Mesothelial cell of epicardium (in vitro differentiated cells): ENCODE measurements around the gene COX7A1. TPM values are rescaled to one million over a fixed set of nuclear protein-coding genes. Genes with fewer than 3 reads are reported as not detected.

Source experiments
- DNase-seq, 2 experiments: peaks; one replicate each; pipeline ENCODE4 v3.0.0; 2021; ENCODE audit warnings: low spot score in 2 of 2; ENCODE audit not compliant: unreplicated experiment in 2 of 2
- H3K27ac Mint-ChIP-seq: 2 replicates; pipeline ENCODE4 v1.8.0; 2021; ENCODE audit warnings: mixed read lengths
- H3K27me3 Mint-ChIP-seq: 2 replicates; pipeline ENCODE4 v1.8.0; 2021; ENCODE audit warnings: low read depth, mixed read lengths
- H3K36me3 Mint-ChIP-seq: 2 replicates; pipeline ENCODE4 v1.8.0; 2021; ENCODE audit warnings: mixed read lengths
- H3K4me1 Mint-ChIP-seq: 2 replicates; pipeline ENCODE4 v1.8.0; 2021; ENCODE audit warnings: mixed read lengths
- H3K4me3 Mint-ChIP-seq: 2 replicates; pipeline ENCODE4 v1.8.0; 2021; ENCODE audit warnings: mild to moderate bottlenecking, moderate library complexity, mixed read lengths
- H3K9me3 Mint-ChIP-seq: 2 replicates; pipeline ENCODE4 v1.8.0; 2021; ENCODE audit warnings: mixed read lengths
- total RNA-seq: library from RNA; stranded (reverse); gene quantifications from 3 replicates; pipeline ENCODE4 v1.2.1, GENCODE V29; 2021
- TF ChIP-seq, protein P1 (sequence below): fragments of 200-600 bp; sonication (generic); IDR thresholded peaks from one replicate; pipeline ENCODE4 v1.5.0; 2021; ENCODE audit warnings: antibody characterized with exemption; ENCODE audit not compliant: unreplicated experiment

COX7A1 gene
- total RNA-seq, 1 donor from 2014 or later: not detected

DNA sequence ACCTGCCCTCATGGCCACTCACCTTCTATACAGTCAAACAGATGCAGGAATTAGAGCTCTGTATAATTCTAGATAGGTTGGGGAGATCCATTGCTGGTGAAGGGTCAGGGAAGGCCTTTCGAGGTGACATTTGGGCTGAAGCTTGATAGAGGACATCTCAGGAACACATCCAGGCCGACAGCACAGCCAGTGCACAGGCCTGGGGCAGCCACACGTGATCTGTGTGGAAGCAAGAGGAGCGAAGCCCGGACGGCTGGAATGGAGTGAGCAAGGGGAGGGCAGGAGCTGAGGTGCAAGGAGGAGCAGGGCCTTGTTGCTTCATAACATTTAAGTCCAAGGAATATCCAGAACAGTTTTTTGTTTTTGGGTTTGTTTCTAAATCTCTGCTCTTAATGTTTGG is 45.8 kb downstream of the COX7A1 start:
- Mint-ChIP-seq H3K4me3 (no peak overlapping the region), H3K27ac (no peak overlapping the region), H3K9me3 (no peaks in the 10 kb centered on the region), H3K4me1 (no peaks in the 10 kb centered on the region), H3K27me3 (no peaks in the 10 kb centered on the region), H3K36me3 (peaks cover 8% of the 10 kb centered on the region)
- no peak for DNase-seq
- TF ChIP-seq, protein P1, sequence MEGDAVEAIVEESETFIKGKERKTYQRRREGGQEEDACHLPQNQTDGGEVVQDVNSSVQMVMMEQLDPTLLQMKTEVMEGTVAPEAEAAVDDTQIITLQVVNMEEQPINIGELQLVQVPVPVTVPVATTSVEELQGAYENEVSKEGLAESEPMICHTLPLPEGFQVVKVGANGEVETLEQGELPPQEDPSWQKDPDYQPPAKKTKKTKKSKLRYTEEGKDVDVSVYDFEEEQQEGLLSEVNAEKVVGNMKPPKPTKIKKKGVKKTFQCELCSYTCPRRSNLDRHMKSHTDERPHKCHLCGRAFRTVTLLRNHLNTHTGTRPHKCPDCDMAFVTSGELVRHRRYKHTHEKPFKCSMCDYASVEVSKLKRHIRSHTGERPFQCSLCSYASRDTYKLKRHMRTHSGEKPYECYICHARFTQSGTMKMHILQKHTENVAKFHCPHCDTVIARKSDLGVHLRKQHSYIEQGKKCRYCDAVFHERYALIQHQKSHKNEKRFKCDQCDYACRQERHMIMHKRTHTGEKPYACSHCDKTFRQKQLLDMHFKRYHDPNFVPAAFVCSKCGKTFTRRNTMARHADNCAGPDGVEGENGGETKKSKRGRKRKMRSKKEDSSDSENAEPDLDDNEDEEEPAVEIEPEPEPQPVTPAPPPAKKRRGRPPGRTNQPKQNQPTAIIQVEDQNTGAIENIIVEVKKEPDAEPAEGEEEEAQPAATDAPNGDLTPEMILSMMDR: no peak

DNA sequence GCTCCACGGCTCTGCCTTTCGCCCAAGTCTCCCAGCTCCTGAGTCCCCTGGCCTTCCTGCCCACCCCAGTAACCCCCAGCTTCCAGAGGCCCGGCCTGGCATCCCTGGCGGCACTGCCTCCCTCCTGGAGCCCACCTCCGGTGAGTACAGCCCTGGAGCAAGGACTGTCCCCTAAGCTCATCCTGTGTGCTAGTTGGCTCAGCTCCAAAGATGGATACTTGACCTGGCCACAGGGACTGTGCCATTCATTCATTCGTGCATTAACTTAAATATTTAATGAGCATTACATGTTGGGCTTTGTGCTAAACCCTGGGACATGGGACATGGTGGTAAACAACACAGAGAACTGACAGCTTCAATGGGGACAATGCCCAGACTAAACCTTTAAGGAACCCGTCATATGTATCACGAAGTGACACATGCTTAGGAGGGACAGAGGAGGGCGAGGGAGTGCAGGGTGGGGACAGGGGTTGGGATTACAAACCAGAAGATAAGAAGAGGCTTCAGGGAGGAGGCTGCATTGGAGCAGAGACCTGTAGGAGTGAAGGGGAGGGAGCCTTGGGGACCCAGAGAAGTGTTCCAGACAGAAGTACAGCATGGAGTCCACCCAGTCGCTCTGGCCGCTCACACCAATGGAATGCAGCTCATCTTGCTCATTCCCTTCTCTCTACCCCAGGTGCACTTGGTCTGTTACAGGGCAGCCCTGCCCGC is 48.2 kb downstream of the COX7A1 start:
- Mint-ChIP-seq H3K36me3 (peaks cover 8% of the 10 kb centered on the region), H3K4me3 (no peak overlapping the region), H3K9me3 (no peaks in the 10 kb centered on the region), H3K4me1 (no peaks in the 10 kb centered on the region), H3K27me3 (no peaks in the 10 kb centered on the region), H3K27ac (no peak overlapping the region)
- TF ChIP-seq, protein P1: no peak
- DNase-seq: no peak

DNA sequence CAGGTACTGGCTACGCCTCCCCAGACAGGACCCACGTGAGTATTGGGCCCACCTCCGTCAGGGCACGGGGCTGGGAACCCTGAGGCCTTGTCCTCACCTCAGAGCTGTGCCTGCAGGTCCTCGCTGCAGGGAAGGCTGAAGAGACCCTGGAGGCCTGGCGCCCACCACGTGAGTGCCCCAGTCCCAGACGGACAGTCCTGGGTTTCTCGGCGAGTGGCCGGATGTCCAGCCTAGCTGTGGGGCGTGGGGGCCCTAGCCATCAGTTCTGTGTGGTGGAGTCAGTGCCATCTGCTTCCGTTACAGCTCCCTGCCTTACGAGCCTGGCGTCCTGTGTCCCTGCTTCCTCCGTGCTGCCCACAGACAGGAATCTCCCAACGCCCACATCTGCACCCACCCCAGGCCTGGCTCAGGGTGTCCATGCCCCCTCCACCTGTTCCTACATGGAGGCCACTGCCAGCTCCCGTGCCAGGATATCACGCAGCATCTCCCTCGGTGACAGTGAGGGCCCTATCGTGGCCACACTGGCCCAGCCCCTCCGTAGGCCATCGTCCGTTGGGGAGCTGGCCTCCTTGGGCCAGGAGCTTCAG is 49.1 kb downstream of the COX7A1 start:
- TF ChIP-seq, protein P1: no peak
- Mint-ChIP-seq H3K4me3 (no peak overlapping the region), H3K36me3 (peaks cover 8% of the 10 kb centered on the region), H3K27ac (no peak overlapping the region), H3K9me3 (no peaks in the 10 kb centered on the region), H3K27me3 (no peaks in the 10 kb centered on the region), H3K4me1 (no peaks in the 10 kb centered on the region)
- DNase-seq: no peak

DNA sequence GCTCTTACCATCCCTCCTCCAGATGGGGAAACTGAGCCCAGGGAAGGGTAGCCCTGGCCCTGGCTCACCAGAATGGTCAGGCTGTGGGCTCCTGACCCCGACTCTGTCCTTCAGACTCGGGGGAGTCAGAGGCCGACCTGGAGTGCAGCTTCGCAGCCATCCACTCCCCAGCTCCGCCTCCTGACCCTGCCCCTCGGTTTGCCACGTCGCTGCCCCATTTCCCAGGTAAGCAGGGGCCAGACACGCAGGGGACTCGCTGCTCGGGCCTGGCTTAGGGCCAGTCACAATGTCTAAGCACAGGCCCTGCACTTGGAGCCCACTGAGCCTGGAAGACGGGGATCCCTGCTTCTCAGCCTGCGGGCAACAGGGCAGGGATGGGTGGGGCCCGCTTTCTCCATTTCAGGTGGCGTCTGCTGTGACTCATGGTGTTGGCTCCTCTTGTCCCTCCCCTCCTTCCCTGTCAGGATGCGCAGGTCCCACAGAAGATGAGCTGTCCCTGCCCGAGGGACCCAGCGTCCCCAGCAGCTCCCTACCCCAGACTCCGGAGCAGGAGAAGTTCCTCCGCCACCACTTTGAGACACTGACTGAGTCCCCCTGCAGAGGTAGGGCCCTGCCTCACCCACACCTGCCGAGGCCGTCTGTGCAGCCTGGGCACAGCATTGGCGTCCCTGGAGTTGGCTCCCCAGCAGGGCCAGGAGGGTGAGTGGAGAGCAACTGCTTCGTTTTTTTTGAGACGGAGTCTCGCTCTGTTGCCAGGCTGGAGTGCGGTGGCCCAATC is 50.5 kb downstream of the COX7A1 start:
- Mint-ChIP-seq H3K9me3 (no peaks in the 10 kb centered on the region), H3K27ac (no peak overlapping the region), H3K36me3 (peaks cover 5% of the 10 kb centered on the region), H3K27me3 (no peaks in the 10 kb centered on the region), H3K4me3 (no peak overlapping the region), H3K4me1 (no peaks in the 10 kb centered on the region)
- TF ChIP-seq, protein P1: no peak
- DNase-seq: no peak

Other genes with a start within 250 kb of the COX7A1 start
- 0.62 to 1.4 TPM (median 0.92 TPM) in 3 replicates for gene HCST, start 249.9 kb downstream of the COX7A1 start, total RNA-seq
- not detected in 3 replicates for gene TYROBP, start 244.2 kb downstream of the COX7A1 start, total RNA-seq
- gene LRFN3, start 216.1 kb downstream of the COX7A1 start, total RNA-seq: 25.7 to 28.5 TPM (median 27.5 TPM) in 3 replicates
- gene SDHAF1, start 157.3 kb downstream of the COX7A1 start, total RNA-seq: 10.6 to 12.4 TPM (median 12.0 TPM) in 3 replicates
- gene SYNE4, start 143.6 kb downstream of the COX7A1 start, total RNA-seq: 16.8 to 17.0 TPM (median 17.0 TPM) in 3 replicates
- 26.3 to 28.9 TPM (median 28.7 TPM) in 3 replicates for gene ALKBH6, start 138.2 kb downstream of the COX7A1 start, total RNA-seq
- 58.5 to 59.0 TPM (median 59.0 TPM) in 3 replicates for gene CLIP3, start 119.6 kb downstream of the COX7A1 start, total RNA-seq
- 8.9 to 9.7 TPM (median 9.2 TPM) in 3 replicates for gene THAP8, start 98.2 kb downstream of the COX7A1 start, total RNA-seq
- gene WDR62, start 97.5 kb downstream of the COX7A1 start, total RNA-seq: 5.1 to 7.1 TPM (median 5.9 TPM) in 3 replicates
- gene OVOL3, start 41.3 kb downstream of the COX7A1 start, total RNA-seq: not detected in 3 replicates
- gene POLR2I, start 37.6 kb downstream of the COX7A1 start, total RNA-seq: 51.8 to 60.9 TPM (median 59.5 TPM) in 3 replicates
- gene TBCB, start 37.0 kb downstream of the COX7A1 start, total RNA-seq: 112 to 116 TPM (median 115 TPM) in 3 replicates
- 425 to 453 TPM (median 451 TPM) in 3 replicates for gene CAPNS1, start 12.4 kb downstream of the COX7A1 start, total RNA-seq
- gene ZNF565, start 62.2 kb upstream of the COX7A1 start, total RNA-seq: 7.1 to 9.1 TPM (median 8.9 TPM) in 3 replicates
- 126 to 132 TPM (median 131 TPM) in 3 replicates for gene ZNF146, start 62.7 kb upstream of the COX7A1 start, total RNA-seq
- gene ZFP14, start 226.8 kb upstream of the COX7A1 start, total RNA-seq: 13.9 to 14.6 TPM (median 14.3 TPM) in 3 replicates